HG02981 (cell line): ENCODE data around the gene KRTAP4-11.
"Not testable (repeated sequence)": the region's sequence is repeated elsewhere in the genome, so short reads cannot be mapped to it uniquely, and the experiment has no call there.

Source experiments
- ATAC-seq: cut with Tn5 transposase; IDR thresholded peaks from one replicate; pipeline ENCODE4 v1.9.1; 2021; ENCODE audit warnings: mild to moderate bottlenecking, moderate library complexity; ENCODE audit not compliant: unreplicated experiment

KRTAP4-11 gene

DNA sequence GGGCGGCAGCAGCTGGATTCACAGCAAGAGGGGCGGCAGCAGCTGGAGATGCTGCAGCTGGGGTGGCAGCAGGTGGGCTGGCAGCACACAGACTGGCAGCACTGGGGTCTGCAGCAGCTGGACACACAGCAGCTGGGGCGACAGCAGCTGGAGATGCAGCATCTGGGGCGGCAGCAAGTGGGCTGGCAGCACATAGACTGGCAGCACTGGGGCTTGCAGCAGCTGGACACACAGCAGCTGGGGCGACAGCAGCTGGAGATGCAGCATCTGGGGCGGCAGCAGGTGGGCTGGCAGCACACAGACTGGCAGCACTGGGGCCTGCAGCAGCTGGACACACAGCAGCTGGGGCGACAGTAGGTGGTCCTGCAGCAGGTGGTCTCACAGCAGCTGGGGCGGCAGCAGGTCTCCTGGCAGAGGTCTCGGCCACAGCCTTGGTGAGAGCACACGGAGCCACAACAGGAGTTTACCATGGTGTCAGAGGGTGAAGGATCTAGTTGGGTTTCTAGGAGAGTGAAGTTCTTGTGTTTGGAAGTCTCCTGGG lies at the start of gene KRTAP4-11:
Gene KRTAP4-11 (minus strand): TSS at position 528 of the 541 bp plus-strand sequence. CDS start 58 bp downstream, at position 470.
- not testable (repeated sequence) for ATAC-seq

DNA sequence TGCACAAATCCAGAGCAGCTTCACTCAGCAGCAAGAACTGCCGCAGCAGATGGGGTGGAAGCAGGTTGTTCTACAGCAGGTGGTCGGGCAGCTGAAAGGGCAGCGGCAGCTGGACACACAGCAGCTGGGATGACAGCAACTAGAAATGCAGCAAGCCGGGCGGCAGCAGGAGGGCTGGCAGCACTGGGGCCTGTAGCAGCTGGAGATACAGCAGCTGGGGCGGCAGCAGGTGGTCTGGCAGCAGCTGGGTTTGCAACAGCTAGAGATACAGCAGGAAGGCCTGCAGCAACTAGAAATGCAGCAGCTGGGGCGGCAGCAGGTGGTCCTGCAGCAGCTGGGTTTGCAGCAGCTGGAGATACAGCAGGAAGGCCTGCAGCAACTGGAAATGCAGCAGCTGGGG lies 49.4 kb upstream of the KRTAP4-11 start:
- no peak for ATAC-seq

DNA sequence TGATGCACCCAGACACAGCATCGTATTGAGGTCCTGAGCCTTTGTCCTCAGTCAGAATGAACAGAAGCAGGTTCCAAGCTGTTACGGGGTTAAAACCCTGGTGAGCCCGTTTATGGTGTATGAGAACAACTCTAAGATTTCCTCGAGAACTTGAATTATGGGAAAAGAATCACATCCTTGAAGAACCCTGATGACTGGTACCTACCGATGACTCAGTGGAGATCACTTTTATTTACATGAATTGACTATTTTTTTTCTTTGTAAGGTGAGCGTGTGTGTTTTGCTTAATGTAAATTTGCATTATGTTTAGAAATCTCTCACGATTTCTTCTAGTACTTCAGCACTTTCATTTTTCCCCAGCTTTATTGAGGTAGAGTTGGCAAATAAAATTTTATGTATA lies 45.7 kb upstream of the KRTAP4-11 start:
- no peak for ATAC-seq

DNA sequence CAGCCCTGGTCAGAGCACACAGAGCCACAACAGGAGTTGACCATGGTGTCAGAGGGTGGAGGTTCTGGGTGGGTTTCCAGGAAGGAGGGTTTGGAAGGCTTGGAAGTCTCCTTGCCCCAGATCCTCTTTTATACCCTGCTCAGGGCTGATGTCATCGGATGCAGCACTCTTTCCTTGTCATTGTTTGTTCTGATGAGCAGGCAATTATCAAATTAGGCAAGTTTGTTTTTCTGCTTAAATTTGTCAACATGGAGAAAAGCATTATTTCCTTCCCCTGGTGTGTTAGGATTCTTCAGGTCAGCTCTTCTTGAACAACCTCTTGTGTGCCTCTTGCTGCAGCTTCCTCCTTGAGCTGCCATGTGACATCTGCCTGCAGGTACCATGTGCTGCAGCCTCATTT lies 42.5 kb upstream of the KRTAP4-11 start, which contains the start of gene KRTAP4-4:
Gene KRTAP4-4 (minus strand): TSS at position 101 of the 400 bp plus-strand sequence. CDS start 57 bp downstream, at position 44.
- no peak for ATAC-seq

DNA sequence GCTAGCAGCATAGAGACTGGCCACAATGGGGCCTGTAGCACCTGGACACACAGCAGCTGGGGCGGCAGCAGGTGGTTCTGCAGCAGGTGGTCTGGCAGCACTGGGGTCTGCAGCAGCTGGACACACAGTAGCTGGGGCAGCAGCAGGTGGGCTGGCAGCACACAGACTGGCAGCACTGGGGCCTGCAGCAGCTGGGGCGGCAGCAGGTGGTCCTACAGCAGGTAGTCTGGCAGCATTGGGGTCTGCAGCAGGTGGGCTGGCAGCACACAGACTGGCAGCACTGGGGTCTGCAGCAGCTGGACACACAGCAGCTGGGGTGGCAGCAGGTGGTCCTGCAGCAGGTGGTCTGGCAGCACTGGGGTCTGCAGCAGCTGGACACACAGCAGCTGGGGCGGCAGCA lies 42.0 kb upstream of the KRTAP4-11 start:
- not testable (repeated sequence) for ATAC-seq

DNA sequence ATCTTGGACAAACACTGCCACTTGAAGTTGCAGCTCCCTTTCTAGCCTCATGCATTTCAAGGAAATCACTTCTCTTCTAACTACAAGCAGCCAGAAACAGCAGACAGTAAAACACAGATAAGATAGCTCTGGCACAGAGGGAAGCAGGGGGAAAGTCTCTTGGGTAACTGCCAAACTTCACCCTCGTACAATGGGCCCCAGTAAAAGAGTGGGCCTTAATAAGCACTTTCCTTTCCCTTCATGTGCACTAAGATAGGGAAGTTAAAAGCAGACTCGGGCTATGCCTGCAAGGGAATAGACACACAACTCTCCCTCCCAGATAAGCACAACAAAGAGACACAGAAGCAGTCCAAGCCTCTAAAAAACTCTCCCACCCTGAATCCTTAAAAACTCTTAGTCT lies 35.7 kb upstream of the KRTAP4-11 start:
- ATAC-seq: no peak

DNA sequence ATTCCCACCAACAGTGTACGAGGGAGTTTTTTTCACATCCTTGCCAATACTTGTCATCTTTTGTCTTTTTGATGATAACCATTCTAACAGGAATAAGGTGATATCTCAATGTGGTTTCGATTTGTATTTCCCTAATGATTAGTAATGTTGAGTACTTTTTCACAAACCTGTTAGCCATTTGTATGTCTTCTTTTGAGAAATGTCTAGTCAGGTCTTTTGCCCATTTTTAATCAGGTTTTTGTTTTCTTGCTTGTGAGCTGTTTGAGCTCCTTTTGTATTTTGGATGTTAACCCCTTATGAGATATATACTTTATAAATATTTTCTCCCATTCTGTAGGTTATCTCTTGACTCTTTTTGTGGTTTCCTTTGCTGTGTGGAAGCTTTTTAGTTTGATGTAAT lies 33.4 kb upstream of the KRTAP4-11 start:
- ATAC-seq: no peak

DNA sequence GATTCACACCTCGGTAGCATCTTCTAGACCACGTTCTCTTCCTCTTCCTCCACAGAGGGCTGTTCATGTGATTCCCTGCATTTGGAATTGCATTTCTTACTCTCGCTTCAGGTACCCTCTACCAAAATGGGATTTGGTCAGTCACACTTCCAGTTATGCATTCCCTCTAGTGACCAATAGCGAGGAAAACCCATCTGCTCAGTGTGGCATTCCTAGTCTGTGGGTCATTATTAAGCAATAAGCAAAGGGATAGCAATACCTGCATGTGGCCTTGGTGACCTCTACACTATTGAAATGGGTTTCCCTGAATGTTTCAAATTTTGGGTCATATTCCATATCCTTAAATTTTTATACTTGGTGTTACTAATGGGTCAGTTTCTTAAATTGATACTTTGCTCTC lies 31.9 kb upstream of the KRTAP4-11 start:
- ATAC-seq: no peak

DNA sequence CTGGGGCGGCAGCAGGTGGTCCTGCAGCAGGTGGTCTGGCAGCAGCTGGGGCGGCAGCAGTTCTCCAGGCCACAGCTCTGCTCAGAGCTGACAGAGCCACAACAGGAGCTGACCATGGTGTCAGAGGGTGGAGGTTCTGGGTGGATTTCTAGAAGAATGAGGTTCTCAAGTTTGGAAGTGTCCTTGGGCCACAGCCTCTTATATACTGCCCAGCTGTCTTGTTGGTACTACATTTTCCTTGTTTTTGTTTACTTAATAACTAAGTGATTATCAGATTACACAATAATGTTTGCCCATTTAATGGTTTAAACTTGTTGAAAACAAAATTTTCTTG lies 31.4 kb upstream of the KRTAP4-11 start, which contains the start of gene KRTAP4-5:
Gene KRTAP4-5 (minus strand): TSS at position 174 of the 334 bp plus-strand sequence. CDS start 58 bp downstream, at position 116.
- ATAC-seq: no peak

DNA sequence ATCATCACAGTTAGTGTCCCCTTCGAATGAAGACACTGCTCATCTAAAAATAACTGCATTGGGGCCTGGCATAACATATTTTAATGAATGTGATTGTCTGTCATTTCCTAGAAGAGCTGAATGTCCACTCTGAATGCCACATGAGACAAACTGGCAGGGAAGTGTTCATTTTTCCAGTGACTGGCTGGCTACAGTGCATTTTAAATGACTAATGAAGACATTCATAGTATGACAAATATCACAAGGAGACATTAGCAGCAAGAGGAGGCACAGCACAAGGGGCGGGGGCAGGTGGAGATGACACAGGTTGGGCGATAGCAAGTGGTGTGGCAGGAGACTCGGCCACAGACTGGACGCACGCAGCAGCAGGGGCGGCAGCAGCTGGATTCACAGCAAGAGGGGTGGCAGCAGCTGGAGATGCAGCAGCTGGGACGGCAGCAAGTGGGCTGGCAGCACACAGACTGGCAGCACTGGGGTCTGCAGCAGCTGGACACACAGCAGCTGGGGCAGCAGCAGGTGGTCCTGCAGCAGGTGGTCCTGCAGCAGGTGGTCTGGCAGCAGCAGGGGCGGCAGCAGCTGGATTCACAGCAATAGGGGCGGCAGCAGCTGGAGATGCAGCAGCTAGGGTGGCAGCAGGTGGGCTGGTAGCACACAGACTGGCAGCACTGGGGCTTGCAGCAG lies 30.9 kb upstream of the KRTAP4-11 start:
- ATAC-seq: not testable (repeated sequence)

DNA sequence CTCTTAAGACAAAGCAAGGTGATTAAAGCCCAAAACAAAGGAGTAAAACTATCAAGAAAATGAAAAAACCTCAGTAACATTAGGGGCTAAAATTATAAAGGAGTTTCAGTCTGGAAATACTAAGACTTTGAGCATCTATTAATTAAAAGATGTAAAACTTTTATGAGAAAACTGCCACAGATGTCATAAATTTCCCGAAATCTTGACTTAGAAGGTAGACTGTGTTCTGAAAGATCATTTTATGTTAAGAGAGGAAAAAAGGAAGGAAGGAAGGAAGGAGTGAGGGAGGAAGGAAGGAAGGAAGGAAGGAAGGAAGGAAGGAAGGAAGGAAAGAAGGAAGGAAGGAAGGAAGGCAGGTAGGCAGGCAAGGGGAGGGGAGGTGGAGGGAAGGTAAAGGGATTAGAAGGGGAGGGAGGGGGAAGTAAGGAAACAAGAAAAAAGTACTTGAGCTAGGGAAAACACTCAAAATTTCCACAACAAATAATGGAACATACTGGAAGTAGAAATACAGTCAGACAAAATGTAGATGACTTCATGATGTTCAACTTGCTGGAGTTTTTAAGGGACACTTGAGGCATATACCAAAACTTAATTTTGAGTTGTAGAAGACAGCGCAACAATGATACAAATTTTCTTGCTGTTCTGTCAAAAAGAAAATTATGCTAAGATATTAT lies 29.5 kb upstream of the KRTAP4-11 start:
- ATAC-seq: no peak

DNA sequence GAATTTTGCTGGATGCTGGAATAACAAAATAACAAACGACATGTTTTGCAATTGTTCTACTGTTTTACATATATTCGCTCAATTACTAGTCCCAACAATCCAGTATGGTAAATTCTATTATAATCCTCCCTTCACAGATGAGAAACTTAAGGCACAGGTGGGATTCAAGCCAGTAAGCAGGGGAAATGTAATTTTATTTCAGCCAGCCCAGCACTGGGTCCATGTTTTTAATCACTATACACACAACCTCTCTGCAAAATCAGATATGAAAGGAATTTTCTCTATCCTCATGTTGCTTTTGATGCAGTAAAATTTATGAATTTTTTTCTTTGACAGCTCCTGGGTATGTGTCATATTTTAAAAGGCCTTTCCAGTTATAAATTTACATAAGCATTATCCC lies 27.1 kb upstream of the KRTAP4-11 start:
- ATAC-seq: no peak

DNA sequence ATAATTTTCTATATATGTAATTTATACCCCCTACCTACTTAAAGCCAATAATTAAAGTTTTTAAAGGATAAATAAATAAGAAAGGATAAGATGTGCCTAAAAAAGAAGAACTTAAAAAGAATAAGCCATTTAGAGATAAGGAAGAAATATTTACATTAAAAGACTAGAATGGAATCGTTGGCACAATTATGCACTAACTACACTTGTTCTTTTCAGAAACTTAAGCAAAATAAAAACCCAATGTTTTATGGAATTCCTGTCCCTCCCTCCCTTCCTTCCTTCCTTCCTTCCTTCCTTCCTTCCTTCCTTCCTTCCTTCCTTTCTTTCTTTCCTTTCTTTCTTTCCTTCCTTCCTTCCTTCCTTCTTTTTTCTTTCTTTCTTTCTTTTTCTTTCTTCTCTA lies 26.7 kb upstream of the KRTAP4-11 start:
- ATAC-seq: no peak

DNA sequence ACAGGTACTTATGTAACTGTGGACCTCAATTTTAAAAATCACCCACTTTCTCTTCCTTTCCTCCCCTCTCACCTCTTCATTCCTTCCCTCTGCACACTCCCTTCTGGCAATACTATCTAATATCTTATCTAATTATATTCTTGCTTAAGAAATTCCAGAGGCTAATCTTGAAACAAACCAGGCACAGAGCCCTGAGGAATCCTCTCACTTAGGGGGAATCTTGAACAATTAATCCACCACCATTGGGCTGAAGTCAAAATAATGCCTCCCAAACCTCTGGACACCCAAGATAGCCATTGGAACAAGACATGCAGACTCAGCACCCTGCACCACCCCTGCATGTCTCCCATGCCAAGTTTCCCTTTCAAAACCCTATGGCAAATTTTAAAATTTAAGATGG lies 23.2 kb upstream of the KRTAP4-11 start:
- ATAC-seq: no peak

DNA sequence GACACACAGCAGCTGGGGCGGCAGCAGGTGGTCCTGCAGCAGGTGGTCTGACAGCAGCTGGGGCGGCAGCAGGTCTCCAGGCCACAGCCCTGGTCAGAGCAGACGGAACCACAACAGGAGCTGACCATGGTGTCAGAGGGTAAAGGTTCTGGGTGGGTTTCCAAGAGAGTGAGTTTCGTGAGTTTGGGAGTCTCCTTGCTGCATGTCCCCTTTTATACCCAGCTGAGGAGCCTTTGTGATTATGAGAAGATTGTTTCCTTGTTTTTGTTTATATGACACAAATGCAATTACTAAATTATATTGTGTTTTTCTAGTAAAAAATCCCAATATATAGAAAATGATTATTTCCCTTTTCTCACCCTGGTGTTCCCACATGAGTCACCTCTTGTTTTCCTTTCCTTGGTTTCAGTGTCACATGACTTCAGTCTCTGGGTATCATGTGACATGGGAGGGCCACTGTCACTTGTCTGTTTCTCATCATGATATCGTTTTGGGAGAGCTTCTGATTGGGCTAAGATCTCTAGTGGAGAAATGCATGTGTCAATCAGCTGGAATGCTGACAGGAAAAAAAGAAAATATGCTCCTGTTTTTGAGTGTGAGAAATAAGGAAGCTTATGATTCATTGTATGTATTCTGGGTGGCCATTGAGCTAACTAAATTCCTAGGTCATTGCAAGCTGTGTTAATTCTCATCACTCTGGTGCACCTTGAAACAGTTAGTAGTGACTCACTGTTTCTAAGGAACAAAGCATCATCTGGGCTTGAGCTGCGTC lies 22.4 kb upstream of the KRTAP4-11 start, which contains the start of gene KRTAP4-6:
Gene KRTAP4-6 (minus strand): TSS at position 185 of the 772 bp plus-strand sequence. CDS start 57 bp downstream, at position 128.
- no peak for ATAC-seq

DNA sequence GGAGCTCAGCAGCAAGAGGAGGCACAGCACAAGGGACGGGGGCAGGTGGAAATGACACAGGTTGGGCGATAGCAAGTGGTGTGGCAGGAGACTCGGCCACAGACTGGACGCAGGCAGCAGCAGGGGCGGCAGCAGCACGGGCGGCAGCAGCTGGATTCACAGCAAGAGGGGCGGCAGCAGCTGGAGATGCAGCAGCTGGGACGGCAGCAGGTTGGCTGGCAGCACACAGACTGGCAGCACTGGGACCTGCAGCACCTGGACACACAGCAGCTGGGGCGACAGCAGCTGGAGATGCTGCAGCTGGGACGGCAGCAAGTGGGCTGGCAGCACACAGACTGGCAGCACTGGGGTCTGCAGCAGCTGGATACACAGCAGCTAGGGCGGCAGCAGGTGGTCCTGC lies 21.7 kb upstream of the KRTAP4-11 start:
- not testable (repeated sequence) for ATAC-seq

DNA sequence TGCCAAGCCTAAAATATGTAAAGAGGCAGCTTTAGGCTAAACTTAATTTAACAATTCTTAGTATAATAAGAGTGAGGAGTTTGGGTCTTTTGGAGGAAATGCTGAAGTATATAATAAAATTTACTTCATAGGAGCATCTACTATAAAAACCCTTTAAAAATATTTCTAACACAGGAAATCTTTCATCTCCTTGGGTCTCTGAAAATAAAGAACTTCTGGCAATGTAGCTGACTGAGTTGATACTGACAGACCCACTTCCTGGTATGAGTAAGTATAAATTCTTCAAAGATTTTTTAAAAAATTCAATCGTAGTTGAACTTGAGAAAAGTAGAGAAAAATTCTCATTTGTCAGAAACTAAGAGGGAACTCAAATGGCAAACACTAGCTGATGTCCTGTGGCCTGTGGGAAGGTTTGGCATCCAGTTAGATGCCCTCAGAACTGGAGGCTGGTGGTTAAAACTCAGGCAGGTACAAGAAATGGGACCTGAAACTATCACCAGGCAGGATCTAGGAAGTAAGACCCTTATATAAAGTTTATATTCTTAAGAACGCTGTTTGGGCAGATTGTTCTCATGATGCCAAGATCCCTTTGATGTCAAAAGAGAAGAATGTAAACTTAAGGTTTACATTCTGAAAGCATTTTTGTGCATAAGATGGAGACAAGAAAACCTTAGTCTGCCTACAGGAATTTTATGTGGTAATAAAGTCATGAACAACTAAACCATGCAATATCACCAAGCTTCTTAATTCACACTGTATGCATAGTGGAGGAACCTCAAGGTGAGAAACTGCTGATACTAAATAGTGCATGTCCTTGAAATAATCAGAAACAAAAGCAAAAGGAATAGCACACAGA lies 15.9 kb upstream of the KRTAP4-11 start:
- ATAC-seq: no peak

DNA sequence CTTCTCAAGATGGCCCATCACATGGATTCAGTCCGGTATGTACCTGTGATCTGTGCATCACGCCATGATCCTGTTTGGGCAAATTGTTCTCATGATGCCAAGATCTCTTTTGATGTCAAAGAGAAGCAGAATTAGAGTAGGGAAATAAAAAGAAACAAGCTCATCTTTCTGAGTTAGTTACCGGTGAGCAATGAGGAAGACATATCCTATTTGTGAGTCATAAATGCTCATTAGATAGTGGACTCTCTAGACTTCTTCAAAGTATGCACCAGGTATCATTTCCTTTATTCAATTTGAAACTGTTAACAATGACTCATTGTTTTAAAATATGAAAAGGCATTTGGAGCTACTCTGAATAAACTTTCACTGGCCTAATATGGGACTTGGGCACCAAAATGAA lies 13.8 kb upstream of the KRTAP4-11 start:
- no peak for ATAC-seq

DNA sequence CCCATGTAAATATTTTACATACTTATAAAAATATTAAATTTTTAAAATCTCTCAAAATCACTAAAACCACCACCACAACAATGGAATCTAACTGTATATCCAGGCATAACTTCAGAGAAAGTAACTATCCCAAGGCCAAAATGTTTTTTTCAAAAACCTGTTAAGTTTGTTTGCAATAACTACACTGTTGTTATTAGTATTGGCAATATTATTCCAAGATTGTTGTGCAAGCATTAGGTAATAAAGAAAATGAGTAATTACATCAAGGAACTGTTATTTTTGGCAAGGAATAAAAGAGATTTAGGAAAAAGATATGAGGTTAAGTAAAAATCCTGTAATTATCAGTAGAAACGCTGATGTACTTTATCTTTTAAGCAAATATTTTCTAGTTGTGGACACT lies 9.2 kb upstream of the KRTAP4-11 start:
- ATAC-seq: no peak

DNA sequence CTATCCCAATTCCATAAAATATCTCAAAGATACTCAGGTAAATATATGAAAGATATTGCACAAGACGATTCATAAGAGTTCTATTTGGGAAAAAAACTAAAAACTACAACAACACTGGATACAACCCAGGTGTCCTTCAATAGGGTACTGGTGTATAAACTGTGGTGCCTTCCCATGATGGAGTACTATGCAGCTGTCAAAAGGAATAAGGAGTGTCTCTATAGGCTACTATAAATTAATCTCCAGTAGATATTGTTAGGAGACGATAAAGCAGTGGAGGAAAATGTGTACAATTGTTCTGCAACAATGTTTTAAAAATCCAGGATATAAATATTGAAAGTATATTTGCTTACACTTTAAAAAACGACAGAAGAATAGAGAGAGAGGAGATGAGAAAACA lies 8.2 kb upstream of the KRTAP4-11 start:
- no peak for ATAC-seq
